GM19099 (cell line): Measurements from ENCODE around the gene FAM193A.
A peak's percentile ranks its signal among the peaks of the same experiment; 100 is the strongest.

Source experiments
- POLR2A ChIP-seq: IDR thresholded peaks from 3 replicates; pipeline ENCODE4 v1.6.1; 2011; ENCODE audit warnings: low read depth; ENCODE audit not compliant: insufficient read length; ENCODE audit errors: extremely low read depth

FAM193A gene

GRCh38 chr4:2536193-2537010, at the start of gene FAM193A:
FAM193A (plus strand) TSS chr4:2536647; CDS start chr4:2536916, 269 bp downstream.
- TF ChIP-seq POLR2A, result peak; percentile 67

GRCh38 chr4:2486981-2487380, 49.5 kb upstream of the FAM193A start:
- no peak for TF ChIP-seq POLR2A

- no peak for TF ChIP-seq POLR2A
Observed at GRCh38 chr4:2487632-2488031, 48.8 kb upstream of the FAM193A start.

GRCh38 chr4:2489081-2489805, 47.2 kb upstream of the FAM193A start:
- no peak for TF ChIP-seq POLR2A

- TF ChIP-seq POLR2A, result no peak
Observed at GRCh38 chr4:2489841-2490552, 46.5 kb upstream of the FAM193A start.

GRCh38 chr4:2492970-2493369, 43.5 kb upstream of the FAM193A start:
- no peak for TF ChIP-seq POLR2A

GRCh38 chr4:2494992-2495391, 41.5 kb upstream of the FAM193A start:
- TF ChIP-seq POLR2A, result no peak

GRCh38 chr4:2497324-2497723, 39.1 kb upstream of the FAM193A start:
- peak; percentile 13 for TF ChIP-seq POLR2A

GRCh38 chr4:2497931-2498330, 38.5 kb upstream of the FAM193A start:
- no peak for TF ChIP-seq POLR2A

- TF ChIP-seq POLR2A, result no peak
Observed at GRCh38 chr4:2500547-2500946, 35.9 kb upstream of the FAM193A start.

- TF ChIP-seq POLR2A, result no peak
Observed at GRCh38 chr4:2501034-2501594, 35.3 kb upstream of the FAM193A start.

- TF ChIP-seq POLR2A, result no peak
Observed at GRCh38 chr4:2503809-2504208, 32.6 kb upstream of the FAM193A start.

GRCh38 chr4:2507259-2507658, 29.2 kb upstream of the FAM193A start:
- TF ChIP-seq POLR2A, result no peak

- no peak for TF ChIP-seq POLR2A
Observed at GRCh38 chr4:2507855-2508254, 28.6 kb upstream of the FAM193A start.
